Esophagus muscularis mucosa (tissue), 4 donors: ENCODE measurements around the gene MCM5. TPM values are rescaled to one million over a fixed set of nuclear protein-coding genes. Genes with fewer than 3 reads are reported as not detected.
"Not testable (repeated sequence)": the region's sequence is repeated elsewhere in the genome, so short reads cannot be mapped to it uniquely, and the experiment has no call there.

Experiments used
- DNase-seq: peaks from one replicate; pipeline ENCODE4 v3.0.0-alpha.2; 2017; ENCODE audit errors: extremely low spot score
- H3K27ac ChIP-seq, 4 donors: fragments of 200-600 bp; sonication (generic); replicated peaks in 1 of 4; 1 replicate in 3 of 4; 2 replicates in 1 of 4; pipeline ENCODE4 v1.5.1; 2016 to 2019; ENCODE audit warnings: mild to moderate bottlenecking in 1 of 4
- H3K27me3 ChIP-seq, 4 donors: fragments of 200-600 bp; sonication (generic); one replicate each; pipeline versions ENCODE4 v1.5.1 to v1.6.0; 2016 to 2019
- H3K36me3 ChIP-seq, 4 donors: fragments of 200-600 bp; sonication (generic); one replicate each; pipeline ENCODE4 v1.5.1; 2016 to 2019
- H3K4me1 ChIP-seq, 4 donors: fragments of 200-600 bp; sonication (generic); one replicate each; pipeline ENCODE4 v1.5.1; 2016 to 2019
- H3K4me3 ChIP-seq, 4 donors: fragments of 200-600 bp; sonication (generic); 1 replicate in 2 of 4; 2 replicates in 2 of 4; pipeline ENCODE4 v1.5.1; 2016 to 2019; ENCODE audit warnings: mild to moderate bottlenecking in 4 of 4, moderate library complexity in 1 of 4
- H3K9me3 ChIP-seq, 4 donors: fragments of 200-600 bp; sonication (generic); 1 replicate in 3 of 4; 2 replicates in 1 of 4; pipeline ENCODE4 v1.5.1; 2016 to 2019
- CTCF ChIP-seq, 3 experiments: fragments of 200-600 bp in 2 of 3; fragments of 450-650 bp in 1 of 3; sonication (generic) in 2 of 3; IDR thresholded peaks; one replicate each; pipeline ENCODE4 v1.5.1; 2017 to 2019; ENCODE audit warnings: antibody characterized with exemption in 3 of 3, mild to moderate bottlenecking in 2 of 3, moderate library complexity in 1 of 3
- EP300 ChIP-seq: sonication (generic); formaldehyde crosslinking; IDR thresholded peaks from one replicate; pipeline ENCODE4 v1.6.1; 2017; ENCODE audit warnings: antibody characterized with exemption
- POLR2A ChIP-seq: fragments of 450-650 bp; IDR thresholded peaks from one replicate; pipeline ENCODE4 v1.6.1; 2017; ENCODE audit warnings: antibody characterized with exemption, moderate library complexity, mild to moderate bottlenecking, low read depth
- POLR2AphosphoS5 ChIP-seq, 2 donors: sonication (generic); formaldehyde crosslinking; IDR thresholded peaks; one replicate each; pipeline ENCODE4 v1.6.1; 2017; ENCODE audit warnings: antibody characterized with exemption in 2 of 2
- WGBS: methylation state at CpG from one replicate; pipeline ENCODE4 v1.1.5; 2018; 5-methylcytosine and 5-hydroxymethylcytosine counted together
- intact Hi-C: fragments of 100-400 bp; cut with DNase I; formaldehyde crosslinking; loops from one replicate; pipeline ENCODE4 v1.15.1; 2023
- total RNA-seq, 4 donors: library from RNA; depleted of rRNA; stranded (reverse); fragments of >200 nt; gene quantifications; one replicate each; pipeline versions ENCODE4 v1.1.0 to v1.2.1, GENCODE V29; 2016

Gene MCM5
- total RNA-seq, 4 donors from 2014 or later: 9.1 to 22.2 (median 16.4) TPM

- Histone ChIP-seq H3K4me1 (peaks cover 2 to 11% (median 6%) of the 10 kb centered on the region in 4 donors), H3K27me3 (no peaks in the 10 kb centered on the region), H3K27ac (no peak overlapping the region), H3K36me3 (no peaks in the 10 kb centered on the region), H3K4me3 (no peak overlapping the region), H3K9me3 (peaks cover 0 to 13% (median 8%) of the 10 kb centered on the region in 4 donors)
- TF ChIP-seq CTCF (IDR thresholded peaks at IDR 0.05) (no peak), POLR2A (no peak), EP300 (no peak), POLR2AphosphoS5 (IDR thresholded peaks at IDR 0.05) (no peak)
- intact Hi-C loops: no loop called here
- WGBS: 66% methylated on average over 5 of the region's 5 CpGs
- no peak for DNase-seq
Measured at GRCh38 chr22:35436421-35436820, 36.5 kb downstream of the MCM5 start.

- Histone ChIP-seq H3K9me3 (peaks cover 0 to 13% (median 8%) of the 10 kb centered on the region in 4 donors), H3K27ac (no peak overlapping the region), H3K27me3 (no peaks in the 10 kb centered on the region), H3K36me3 (no peaks in the 10 kb centered on the region), H3K4me3 (no peak overlapping the region), H3K4me1 (peaks cover 0 to 5% (median under 1%) of the 10 kb centered on the region in 4 donors)
- intact Hi-C loops: no loop called here
- TF ChIP-seq CTCF (IDR thresholded peaks at IDR 0.05): no peak
- no peak for TF ChIP-seq POLR2A
- no peak for TF ChIP-seq POLR2AphosphoS5 (IDR thresholded peaks at IDR 0.05)
- no peak for TF ChIP-seq EP300
- WGBS: 100% methylated on average over 2 of the region's 2 CpGs
- DNase-seq: no peak
Measured at GRCh38 chr22:35437049-35437448, 37.1 kb downstream of the MCM5 start.

GRCh38 chr22:35438673-35439364 is 38.9 kb downstream of the MCM5 start:
- H3K4me3 ChIP-seq, H3K4me1 ChIP-seq, H3K36me3 ChIP-seq, H3K27me3 ChIP-seq, H3K27ac ChIP-seq, intact Hi-C loops, H3K9me3 ChIP-seq, DNase-seq: not testable (repeated sequence)
- WGBS: 92% methylated on average over 3 of the region's 3 CpGs

- no peaks in the 10 kb centered on the region for H3K9me3 ChIP-seq
- 100% methylated on average over 1 of the region's 1 CpG for WGBS
- TF ChIP-seq POLR2A (no peak), CTCF (IDR thresholded peaks at IDR 0.05) (no peak), EP300 (no peak), POLR2AphosphoS5 (IDR thresholded peaks at IDR 0.05) (no peak)
- H3K4me3 ChIP-seq: no peak overlapping the region
- no peaks in the 10 kb centered on the region for H3K4me1 ChIP-seq
- intact Hi-C loops: no loop called here
- no peak for DNase-seq
- no peaks in the 10 kb centered on the region for H3K27me3 ChIP-seq
- H3K36me3 ChIP-seq: no peaks in the 10 kb centered on the region
- H3K27ac ChIP-seq: no peak overlapping the region
Measured at GRCh38 chr22:35439365-35439717, 39.4 kb downstream of the MCM5 start.

GRCh38 chr22:35440129-35440528 is 40.2 kb downstream of the MCM5 start:
- 80% methylated on average over 3 of the region's 3 CpGs for WGBS

More at GRCh38 chr22:35440129-35440528, 40.2 kb downstream of the MCM5 start:
- Histone ChIP-seq H3K4me1 (peaks cover 0 to 4% (median 2%) of the 10 kb centered on the region in 4 donors), H3K36me3 (no peaks in the 10 kb centered on the region), H3K27me3 (no peaks in the 10 kb centered on the region), H3K27ac (no peak overlapping the region), H3K9me3 (no peaks in the 10 kb centered on the region), H3K4me3 (no peak overlapping the region)
- intact Hi-C loops: no loop called here
- DNase-seq: no peak
- TF ChIP-seq CTCF (IDR thresholded peaks at IDR 0.05) (no peak), POLR2A (no peak), EP300 (no peak)
